Hepatic stellate cell (primary cell): Measurements from ENCODE around the gene SIRT3.
A peak's percentile ranks its signal among the peaks of the same experiment; 100 is the strongest.

Source experiments
- DNase-seq: peaks from one replicate; pipeline ENCODE4 v3.0.0; 2011; ENCODE audit warnings: low spot score

Gene SIRT3

GRCh38 chr11:235997-236773 lies at the start of gene SIRT3:
TSS of gene SIRT3 (minus strand) at chr11:236342. CDS start at chr11:236328, 14 bp downstream.
- peak; percentile 91 for DNase-seq

DNA sequence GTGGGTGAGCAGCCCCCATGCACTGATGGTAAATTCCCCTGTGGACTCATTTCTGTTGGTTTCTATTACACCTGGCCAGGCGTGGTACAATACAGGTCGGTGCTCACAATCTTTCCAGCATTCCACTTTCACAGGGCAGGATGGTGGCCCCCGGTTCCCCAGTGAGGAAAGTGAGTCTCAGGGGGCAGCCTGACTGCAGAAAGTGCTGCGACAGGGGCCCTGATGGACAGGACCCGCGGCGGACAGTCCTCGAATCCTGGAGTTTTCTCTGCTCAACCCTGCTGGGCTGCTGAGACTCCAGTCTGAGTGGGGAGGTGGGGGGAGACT lies 49.7 kb upstream of the SIRT3 start:
- DNase-seq = no peak

- no peak for DNase-seq
Observed at GRCh38 chr11:285021-285893, 49.1 kb upstream of the SIRT3 start.

GRCh38 chr11:284105-285020 lies 48.2 kb upstream of the SIRT3 start:
- no peak for DNase-seq

DNA sequence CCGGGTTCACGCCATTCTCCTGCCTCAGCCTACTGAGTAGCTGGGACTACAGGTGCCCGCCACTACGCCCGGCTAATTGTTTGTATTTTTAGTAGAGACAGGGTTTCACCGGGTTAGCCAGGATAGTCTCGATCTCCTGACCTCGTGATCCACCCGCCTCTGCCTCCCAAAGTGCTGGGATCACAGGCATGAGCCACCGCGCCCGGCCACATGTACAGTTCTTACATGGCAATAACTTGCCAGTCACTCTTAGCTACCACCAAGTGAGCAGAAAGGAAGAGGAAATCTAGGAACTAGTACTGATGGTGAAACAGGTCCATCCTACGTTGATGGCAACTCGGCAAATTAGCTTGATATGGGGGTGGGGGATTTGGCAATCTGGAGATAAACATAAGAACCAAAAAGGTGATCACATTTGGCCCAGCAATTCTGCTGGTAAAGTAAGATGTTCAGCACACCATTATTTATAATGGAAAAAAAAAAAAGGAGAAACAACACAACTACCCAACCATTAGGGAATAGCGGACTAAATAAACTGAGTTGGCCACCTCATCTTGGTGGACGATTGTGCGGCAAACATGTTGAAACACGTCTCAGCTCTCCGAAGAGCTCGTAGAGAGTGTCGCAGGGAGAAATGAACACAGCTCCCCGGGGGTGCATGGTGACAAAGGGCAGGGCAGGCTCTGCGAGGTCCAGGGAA lies 47.4 kb upstream of the SIRT3 start:
- DNase-seq = no peak

- DNase-seq = no peak
Observed at GRCh38 chr11:282630-283360, 46.7 kb upstream of the SIRT3 start.

- no peak for DNase-seq
Observed at GRCh38 chr11:282171-282570, 46.0 kb upstream of the SIRT3 start.

DNA sequence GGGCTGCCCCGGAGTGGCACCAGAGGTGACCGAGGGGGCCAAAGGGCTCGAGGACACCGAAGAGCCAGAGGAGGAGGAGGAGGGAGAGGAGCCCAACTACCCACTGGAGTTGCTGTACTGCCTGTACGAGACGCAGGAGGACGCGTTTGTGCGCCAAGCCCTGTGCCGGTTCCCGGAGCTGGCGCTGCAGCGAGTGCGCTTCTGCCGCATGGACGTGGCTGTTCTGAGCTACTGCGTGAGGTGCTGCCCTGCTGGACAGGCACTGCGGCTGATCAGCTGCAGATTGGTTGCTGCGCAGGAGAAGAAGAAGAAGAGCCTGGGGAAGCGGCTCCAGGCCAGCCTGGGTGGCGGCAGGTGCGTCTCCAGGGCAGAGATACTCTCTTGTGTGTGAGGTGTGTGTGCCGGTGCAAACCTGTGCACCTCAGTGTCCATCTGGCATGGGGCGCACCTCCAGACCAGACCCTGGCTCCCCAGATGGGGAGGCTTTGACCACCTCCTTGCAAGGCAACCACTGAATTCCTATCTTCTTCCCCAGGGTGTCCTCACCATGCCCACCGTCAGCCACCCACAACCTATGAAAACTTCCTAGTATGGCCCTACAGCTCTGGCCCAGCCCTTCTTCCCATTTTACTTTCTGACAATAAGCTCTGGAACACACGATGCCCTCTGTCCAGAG lies 45.5 kb upstream of the SIRT3 start:
- no peak for DNase-seq

GRCh38 chr11:280706-281485 lies 44.8 kb upstream of the SIRT3 start:
- DNase-seq = no peak

GRCh38 chr11:279966-280705 lies 44.0 kb upstream of the SIRT3 start:
- no peak for DNase-seq

- DNase-seq = no peak
Observed at GRCh38 chr11:279040-279965, 43.2 kb upstream of the SIRT3 start.

DNA sequence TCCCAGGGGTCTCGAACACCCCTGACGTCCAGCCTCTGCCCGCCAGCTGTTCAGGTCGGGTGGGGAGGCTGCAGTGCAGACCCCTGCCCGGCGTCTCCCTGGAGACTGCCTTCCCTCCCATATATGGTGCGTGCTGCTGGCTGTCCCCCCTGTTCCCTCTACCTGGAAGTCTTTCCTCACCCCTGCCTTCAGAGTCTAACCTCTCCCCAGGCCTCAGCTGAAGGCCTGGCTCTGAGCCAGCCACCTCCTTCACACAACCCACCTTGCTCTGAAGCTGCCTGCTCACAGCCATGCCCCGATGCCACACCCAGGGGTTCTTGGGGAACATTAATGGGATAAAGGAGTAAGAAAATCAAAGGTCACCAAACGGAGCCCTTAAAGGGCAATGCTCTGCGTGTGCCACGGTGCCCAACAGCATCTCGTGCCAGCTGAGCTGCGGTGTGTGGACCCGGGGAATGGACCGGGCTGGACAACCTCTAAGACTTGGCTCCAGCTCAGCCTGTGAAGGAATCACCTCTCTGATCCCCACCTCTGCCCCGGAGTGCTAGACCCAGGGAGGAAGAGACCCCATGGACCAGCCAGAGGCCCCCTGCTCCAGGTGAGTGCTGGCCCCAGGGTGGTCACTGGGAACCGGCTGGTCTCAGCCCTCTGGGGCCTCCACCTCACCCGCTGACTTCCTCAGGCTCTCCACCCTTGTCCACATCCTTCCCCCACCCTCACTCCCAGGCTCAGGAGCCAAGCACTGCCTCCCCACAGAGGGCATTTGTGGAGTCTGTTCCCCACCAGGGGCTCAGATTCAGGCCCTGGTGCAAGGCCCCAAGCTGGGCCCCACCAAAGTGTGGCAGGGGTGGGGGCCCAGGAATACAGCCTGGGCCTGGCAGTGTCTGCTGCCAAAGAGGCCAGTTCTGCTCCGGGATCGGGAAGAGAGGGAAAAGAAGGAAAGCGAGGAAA lies 42.1 kb upstream of the SIRT3 start, which contains the start of gene NLRP6:
TSS of gene NLRP6 (plus strand) at position 407 of the 951 bp plus-strand sequence. CDS start at position 570, 163 bp downstream.
- no peak for DNase-seq

- DNase-seq = no peak
Observed at GRCh38 chr11:276219-276618, 40.1 kb upstream of the SIRT3 start.

DNA sequence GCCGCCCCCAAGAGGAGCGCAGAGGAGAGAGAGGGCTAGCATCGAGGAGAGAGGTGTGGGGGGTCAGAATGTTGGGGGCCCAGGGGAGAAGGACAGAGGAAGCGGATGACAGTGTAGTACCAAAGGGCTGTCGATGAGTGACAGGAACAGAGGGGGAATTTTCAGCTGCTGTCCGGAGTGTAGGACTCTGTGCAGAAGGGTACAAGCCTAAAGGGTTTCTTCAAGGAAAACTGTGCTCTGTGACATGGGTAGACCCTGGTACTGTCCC lies 36.7 kb upstream of the SIRT3 start:
- no peak for DNase-seq

GRCh38 chr11:272195-272930 lies 36.2 kb upstream of the SIRT3 start:
- no peak for DNase-seq

DNA sequence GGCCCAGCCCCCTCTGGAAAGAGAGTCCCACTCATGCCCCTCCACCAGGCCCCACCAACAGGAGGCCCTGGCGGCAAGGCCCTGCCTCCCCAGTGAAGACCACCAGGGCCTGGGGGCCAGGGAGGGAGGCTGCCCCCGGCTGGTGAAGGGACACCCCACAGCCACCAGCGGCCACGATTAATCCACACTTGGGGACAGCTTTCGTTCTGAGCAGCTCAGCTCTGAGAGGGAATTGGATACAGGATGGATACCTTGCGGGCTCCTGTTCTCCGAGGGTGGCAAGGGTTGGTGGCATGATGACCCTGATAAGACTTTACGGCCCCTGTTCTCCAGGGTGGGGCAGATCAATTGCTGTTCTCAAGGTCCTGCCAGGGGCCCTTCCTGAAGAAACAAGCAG lies 35.2 kb upstream of the SIRT3 start:
- no peak for DNase-seq
